HG03064 (cell line): ENCODE results near the gene SLC25A53.
A peak's percentile ranks its signal among the peaks of the same experiment; 100 is the strongest.
"Not testable (repeated sequence)": the region's sequence is repeated elsewhere in the genome, so short reads cannot be mapped to it uniquely, and the experiment has no call there.

Experiments
- ATAC-seq: cut with Tn5 transposase; IDR thresholded peaks from one replicate; pipeline ENCODE4 v1.9.1; 2021; ENCODE audit warnings: low read depth; ENCODE audit not compliant: unreplicated experiment

The SLC25A53 gene

DNA sequence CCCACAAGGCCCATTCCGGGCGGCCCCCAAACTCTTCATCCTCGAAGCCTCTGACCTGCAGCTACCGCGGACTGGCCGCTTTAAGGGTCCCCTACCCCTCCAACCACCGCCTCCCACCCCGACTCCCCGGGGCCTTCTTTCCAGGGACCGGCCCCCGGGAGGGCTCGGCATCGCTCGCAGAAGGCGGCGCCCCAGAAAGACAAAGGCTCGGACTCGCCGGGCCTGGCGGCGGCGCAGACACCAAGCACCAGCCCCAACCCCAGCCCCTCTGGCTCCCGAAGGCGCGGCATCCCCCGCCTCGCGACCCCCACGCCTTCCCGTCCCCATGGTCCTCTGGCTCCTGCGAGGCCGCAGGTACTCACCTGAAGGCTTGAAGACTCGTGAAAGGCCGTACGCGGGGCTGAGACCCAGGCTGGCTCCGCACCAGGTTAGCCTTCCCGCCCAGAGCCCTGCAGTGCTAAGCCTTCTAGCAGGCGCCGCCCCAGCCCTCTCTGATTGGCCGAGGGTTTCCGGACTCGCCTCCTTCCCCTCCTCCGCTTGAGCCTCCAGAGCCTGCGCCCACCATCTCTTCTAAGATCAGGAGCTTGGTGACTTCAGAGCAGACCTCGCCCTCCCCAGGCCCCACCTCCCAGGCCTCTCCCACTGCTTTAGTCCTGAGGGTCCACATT is 80.9 kb downstream of the SLC25A53 start, which contains the start of gene TMSB15C:
Gene TMSB15C (minus strand): TSS at position 459 of the 668 bp plus-strand sequence.
- ATAC-seq = peak; percentile 89

DNA sequence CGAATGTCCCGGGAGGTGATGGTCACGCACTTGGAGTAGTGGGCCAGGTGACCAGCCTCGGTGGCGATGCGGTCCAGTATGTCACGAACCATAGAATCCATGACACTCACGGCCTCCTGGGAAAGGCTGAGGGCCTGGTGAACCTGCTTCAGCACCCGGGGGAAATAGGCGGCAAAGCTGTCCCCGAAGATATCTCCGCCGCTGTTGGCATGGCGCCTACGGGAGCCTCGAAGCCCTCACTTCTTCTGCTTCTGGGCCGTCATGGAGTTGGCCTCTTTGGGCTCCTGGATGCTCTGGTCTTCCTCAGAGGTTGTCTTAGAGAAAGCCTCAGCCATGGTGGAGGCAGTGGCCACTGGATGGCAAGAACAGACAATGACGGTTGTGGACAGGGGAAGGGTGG is 94.2 kb downstream of the SLC25A53 start:
- not testable (repeated sequence) for ATAC-seq

DNA sequence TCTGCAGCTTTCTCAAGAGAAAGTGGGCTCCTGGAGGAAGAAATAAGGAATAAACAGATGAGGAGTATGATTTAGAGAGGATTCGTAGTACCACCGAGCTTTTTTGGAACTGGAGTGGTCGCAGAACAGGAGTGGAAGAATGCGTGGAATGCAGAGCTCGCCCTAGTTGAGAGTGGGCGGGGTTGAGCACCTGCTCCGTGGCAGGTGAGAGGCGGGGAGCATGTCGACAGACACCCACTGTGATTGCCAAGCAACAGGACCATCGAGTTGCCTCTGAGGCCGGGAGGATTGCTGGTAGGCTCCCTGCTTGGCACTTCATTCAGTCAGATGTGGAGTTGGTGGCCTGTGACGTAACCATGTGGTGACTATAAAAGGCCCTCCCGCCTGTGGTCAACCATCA is 101.9 kb downstream of the SLC25A53 start:
- not testable (repeated sequence) for ATAC-seq
